ENCODE measurements around the gene DEK.
"Not testable (repeated sequence)": the region's sequence is repeated elsewhere in the genome, so short reads cannot be mapped to it uniquely, and the experiment has no call there.

The DEK gene

DNA sequence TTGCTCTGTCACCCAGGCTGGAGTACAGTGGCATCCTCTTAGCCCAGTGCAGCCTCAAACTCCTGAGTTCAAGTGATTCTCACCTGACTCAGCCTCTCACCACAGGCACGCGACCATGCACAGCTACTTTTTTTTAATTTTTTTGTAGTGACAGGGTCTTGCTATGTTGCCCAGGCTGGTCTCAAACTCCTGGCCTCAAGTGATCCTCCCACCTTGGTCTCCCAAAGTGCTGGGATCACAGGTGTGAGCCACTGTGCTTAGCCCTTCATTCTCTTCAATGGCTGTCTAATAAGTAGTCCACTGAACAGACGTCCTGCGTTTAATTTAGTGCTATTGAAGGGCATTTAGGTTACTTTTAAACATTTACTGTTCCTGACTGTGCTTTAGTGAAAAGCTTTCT lies 81.8 kb downstream of the DEK start:
- ChIA-PET POLR2A (no interaction called here), CTCF (no interaction called here)
- no peak for DNase-seq (ENCODE audit: extremely low spot score)
- no peak for TF ChIP-seq FOXM1 (IDR thresholded peaks at IDR 0.05; ENCODE audit: borderline replicate concordance)
- no peak for TF ChIP-seq ZNF384 (IDR thresholded peaks at IDR 0.05)
- no peak for TF ChIP-seq L3MBTL2 (conservative IDR thresholded peaks at IDR 0.05)
- TF ChIP-seq TARDBP (IDR thresholded peaks at IDR 0.05): no peak
- TF ChIP-seq, protein P1, sequence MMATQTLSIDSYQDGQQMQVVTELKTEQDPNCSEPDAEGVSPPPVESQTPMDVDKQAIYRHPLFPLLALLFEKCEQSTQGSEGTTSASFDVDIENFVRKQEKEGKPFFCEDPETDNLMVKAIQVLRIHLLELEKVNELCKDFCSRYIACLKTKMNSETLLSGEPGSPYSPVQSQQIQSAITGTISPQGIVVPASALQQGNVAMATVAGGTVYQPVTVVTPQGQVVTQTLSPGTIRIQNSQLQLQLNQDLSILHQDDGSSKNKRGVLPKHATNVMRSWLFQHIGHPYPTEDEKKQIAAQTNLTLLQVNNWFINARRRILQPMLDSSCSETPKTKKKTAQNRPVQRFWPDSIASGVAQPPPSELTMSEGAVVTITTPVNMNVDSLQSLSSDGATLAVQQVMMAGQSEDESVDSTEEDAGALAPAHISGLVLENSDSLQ (IDR thresholded peaks at IDR 0.05): no peak
- TF ChIP-seq BHLHE40 (IDR thresholded peaks at IDR 0.05; ENCODE audit: borderline replicate concordance): no peak
- TF ChIP-seq HDGF (IDR thresholded peaks at IDR 0.05; ENCODE audit: borderline replicate concordance): no peak
- TF ChIP-seq SP1 (IDR thresholded peaks at IDR 0.05): no peak
- TF ChIP-seq CTBP1 (IDR thresholded peaks at IDR 0.05; ENCODE audit: borderline replicate concordance): no peak
- no peak for TF ChIP-seq SUZ12 (IDR thresholded peaks at IDR 0.05)

DNA sequence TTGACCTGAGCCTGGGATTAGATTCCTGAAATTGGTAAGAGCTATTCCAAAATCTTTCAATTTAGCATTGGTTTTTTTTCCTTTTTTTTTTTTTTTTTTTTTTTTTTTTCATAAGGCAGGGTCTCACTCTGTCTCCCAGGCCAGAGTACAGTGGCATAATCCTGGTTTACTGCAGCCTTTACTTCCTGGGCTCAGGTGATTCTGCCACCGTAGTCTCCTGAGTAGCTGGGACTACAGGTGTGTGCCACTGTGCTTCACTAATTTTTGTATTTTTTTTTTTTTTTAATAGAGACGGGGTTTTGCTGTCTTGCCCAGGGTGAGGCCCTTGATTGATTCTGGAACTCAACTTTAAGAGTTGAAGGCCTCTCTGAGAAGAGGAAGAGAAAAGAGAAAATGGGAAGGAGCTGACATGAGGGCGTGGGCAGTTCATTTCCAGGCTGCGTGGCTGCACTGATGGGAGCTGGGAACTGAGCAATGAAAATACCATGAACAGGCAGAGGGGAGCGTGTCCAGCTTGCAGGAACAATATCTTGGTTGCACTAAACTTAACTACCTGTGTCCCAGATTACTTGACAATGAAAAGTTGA lies 84.5 kb downstream of the DEK start:
- CTCF ChIA-PET: no interaction called here
- TF ChIP-seq NFRKB (IDR thresholded peaks at IDR 0.05) (no peak), L3MBTL2 (conservative IDR thresholded peaks at IDR 0.05) (no peak), FOXK2 (IDR thresholded peaks at IDR 0.05) (no peak), HDGF (IDR thresholded peaks at IDR 0.05; ENCODE audit: borderline replicate concordance) (no peak), CTBP1 (IDR thresholded peaks at IDR 0.05; ENCODE audit: borderline replicate concordance) (no peak), TARDBP (IDR thresholded peaks at IDR 0.05) (no peak), FOXM1 (IDR thresholded peaks at IDR 0.05; ENCODE audit: borderline replicate concordance) (no peak), LEF1 (IDR thresholded peaks at IDR 0.05; ENCODE audit: borderline replicate concordance) (no peak), FOXA1 (IDR thresholded peaks at IDR 0.05) (no peak), ZNF384 (IDR thresholded peaks at IDR 0.05) (no peak), ARNT (IDR thresholded peaks at IDR 0.05) (no peak), ELF4 (IDR thresholded peaks at IDR 0.05) (no peak), SP1 (IDR thresholded peaks at IDR 0.05) (no peak), SUZ12 (IDR thresholded peaks at IDR 0.05) (no peak), BHLHE40 (IDR thresholded peaks at IDR 0.05; ENCODE audit: borderline replicate concordance) (no peak)
- TF ChIP-seq, protein P1 (IDR thresholded peaks at IDR 0.05): no peak
- DNase-seq (ENCODE audit: extremely low spot score): no peak
- POLR2A ChIA-PET: no interaction called here

DNA sequence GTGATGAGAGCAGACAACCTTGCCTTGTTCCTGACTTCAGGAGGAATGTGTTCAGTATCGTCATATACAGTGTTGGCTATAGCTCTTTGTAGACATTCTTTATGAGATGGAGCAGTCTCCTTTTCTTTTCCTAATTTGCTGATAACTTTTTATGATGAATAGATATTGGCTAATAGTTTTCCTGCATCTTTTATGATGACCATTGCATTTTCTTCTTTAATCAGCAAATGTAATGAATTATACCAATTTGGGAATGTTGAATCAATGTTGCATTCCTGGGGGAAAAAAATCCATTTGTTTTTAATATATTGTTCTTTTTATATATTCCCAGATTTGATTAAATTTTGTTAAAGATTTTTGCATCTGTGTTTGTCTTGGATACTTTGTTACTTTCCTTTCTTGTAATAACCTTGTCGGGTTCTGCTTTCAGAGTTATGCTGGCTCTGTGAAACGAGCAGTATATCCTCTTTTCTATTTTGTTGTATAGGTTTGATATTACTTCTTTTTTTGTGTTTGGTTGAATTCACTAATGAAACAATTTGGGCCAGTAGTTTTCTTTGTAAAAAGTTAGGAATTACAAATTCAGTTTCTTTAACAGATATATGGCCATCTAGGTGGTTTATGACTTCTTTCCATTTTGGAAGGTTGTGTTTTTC lies 85.2 kb downstream of the DEK start:
- POLR2A ChIA-PET: no interaction called here
- no peak for TF ChIP-seq ZNF384 (IDR thresholded peaks at IDR 0.05)
- no peak for TF ChIP-seq FOXA1 (IDR thresholded peaks at IDR 0.05)
- no peak for TF ChIP-seq ARNT (IDR thresholded peaks at IDR 0.05)
- no peak for TF ChIP-seq FOXK2 (IDR thresholded peaks at IDR 0.05)
- TF ChIP-seq NFRKB (IDR thresholded peaks at IDR 0.05): no peak
- no peak for TF ChIP-seq FOXM1 (IDR thresholded peaks at IDR 0.05; ENCODE audit: borderline replicate concordance)
- no peak for TF ChIP-seq BHLHE40 (IDR thresholded peaks at IDR 0.05; ENCODE audit: borderline replicate concordance)
- no peak for TF ChIP-seq HDGF (IDR thresholded peaks at IDR 0.05; ENCODE audit: borderline replicate concordance)
- no peak for TF ChIP-seq SP1 (IDR thresholded peaks at IDR 0.05)
- no peak for TF ChIP-seq LEF1 (IDR thresholded peaks at IDR 0.05; ENCODE audit: borderline replicate concordance)
- no peak for TF ChIP-seq SUZ12 (IDR thresholded peaks at IDR 0.05)
- no peak for DNase-seq (ENCODE audit: extremely low spot score)
- CTCF ChIA-PET: no interaction called here

DNA sequence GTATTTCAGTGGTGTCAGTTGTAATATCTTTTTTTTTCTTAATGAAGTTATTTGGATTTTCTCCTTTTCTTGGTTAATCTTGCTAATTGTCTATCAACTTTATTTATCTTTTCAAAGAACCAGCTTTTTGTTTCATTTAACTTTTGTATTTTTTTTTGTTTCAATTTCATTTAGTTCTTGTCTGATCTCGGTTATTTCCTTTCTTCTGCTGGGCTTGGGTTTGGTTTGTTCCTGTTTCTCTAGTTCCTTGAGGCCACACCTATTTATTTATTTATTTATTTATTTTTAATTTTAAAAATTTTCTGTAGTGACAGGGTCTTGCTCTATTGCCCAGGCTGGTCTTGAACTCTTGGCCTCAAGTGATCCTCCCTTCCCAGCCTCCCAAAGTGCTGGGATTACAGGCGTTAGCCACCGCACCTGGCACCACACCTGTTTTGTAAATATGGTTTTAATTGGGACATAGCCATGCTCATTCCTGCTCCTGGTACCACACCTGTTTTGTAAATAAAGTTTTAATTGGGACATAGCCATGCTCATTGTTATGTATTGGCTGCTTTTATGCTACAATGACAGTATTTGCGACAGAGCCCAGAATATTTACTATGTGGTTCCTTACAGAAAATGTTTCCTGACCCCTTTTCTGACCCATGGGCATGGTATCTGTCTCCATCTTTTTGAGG lies 86.9 kb downstream of the DEK start:
- ChIA-PET POLR2A (no interaction called here), CTCF (no interaction called here)
- no peak for TF ChIP-seq HDGF (IDR thresholded peaks at IDR 0.05; ENCODE audit: borderline replicate concordance)
- TF ChIP-seq CTBP1 (IDR thresholded peaks at IDR 0.05; ENCODE audit: borderline replicate concordance): no peak
- TF ChIP-seq BHLHE40 (IDR thresholded peaks at IDR 0.05; ENCODE audit: borderline replicate concordance): no peak
- DNase-seq (ENCODE audit: extremely low spot score): no peak

DNA sequence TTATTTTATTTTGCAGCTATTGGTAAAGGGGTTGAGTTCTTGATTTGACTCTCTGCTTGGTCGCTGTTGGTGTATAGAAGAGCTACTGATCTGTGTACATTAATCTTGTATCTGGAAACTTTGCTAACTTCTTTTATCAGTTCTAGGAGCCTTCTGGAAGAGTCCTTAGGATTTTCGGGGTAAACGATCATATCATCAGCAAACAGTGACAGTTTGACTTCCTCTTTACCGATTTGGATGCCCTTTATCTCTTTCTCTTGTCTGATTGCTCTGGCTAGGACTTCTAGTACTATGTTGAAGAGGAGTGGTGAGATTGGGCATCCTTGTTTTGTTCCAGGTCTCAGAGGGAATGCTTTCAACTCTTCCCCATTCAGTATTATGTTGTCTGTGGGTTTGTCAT lies 88.1 kb downstream of the DEK start:
- CTCF ChIA-PET; POLR2A ChIA-PET; DNase-seq (ENCODE audit: extremely low spot score): not testable (repeated sequence)
